HG03175 (cell line): Measurements from ENCODE around the gene P4HA1.
A peak's percentile ranks its signal among the peaks of the same experiment; 100 is the strongest.
"Not testable (repeated sequence)": the region's sequence is repeated elsewhere in the genome, so short reads cannot be mapped to it uniquely, and the experiment has no call there.

Experiments used
- ATAC-seq: cut with Tn5 transposase; IDR thresholded peaks from one replicate; pipeline ENCODE4 v1.9.1; 2021; ENCODE audit warnings: mild to moderate bottlenecking, moderate library complexity; ENCODE audit not compliant: unreplicated experiment

The P4HA1 gene

DNA sequence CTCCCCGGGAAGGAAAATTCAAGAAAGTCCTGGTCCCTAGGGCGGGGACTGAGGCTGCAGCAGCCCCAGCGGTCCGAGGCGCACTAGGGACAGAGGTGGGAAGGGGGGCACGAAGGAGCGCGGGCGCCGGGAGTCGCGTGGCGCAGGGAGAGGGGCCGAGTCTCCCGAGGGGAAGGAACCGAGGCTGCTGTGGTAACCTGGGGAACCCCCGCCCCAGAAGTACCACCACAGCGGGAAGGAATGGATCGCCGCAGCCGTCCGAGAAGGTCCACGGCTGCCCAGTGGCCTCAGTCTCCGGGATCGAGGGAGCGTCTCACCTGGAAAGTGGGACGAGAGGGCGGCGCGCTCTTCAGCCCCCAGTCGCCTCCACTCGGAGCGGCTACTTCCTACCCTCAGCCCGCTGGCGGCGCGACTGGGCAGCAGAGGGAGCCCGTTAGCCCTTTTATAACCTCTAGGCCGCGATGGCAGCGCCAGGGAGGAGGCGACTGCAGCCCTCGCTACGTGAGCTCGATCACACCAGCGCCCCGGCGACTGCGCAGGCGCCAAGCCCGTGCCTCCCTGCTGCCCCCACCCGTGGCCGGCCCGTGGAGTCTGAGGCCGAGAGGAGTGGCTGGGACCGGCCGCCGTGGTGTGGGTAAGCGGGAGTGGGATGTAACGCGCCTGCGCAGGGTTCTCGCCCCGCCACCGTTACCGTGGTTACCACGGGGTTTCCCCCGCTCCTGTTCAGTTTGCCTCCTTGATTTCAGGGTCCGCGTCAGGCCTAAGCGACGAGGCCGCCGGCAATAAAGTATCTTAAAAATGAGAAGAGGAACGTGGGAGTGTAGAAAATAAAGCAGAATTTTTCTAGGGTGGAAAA lies at the start of gene P4HA1:
Gene P4HA1 (minus strand): TSS at position 418 of the 856 bp plus-strand sequence. CDS start 21,983 bp downstream, outside the sequence.
- ATAC-seq, result peak; percentile 89

DNA sequence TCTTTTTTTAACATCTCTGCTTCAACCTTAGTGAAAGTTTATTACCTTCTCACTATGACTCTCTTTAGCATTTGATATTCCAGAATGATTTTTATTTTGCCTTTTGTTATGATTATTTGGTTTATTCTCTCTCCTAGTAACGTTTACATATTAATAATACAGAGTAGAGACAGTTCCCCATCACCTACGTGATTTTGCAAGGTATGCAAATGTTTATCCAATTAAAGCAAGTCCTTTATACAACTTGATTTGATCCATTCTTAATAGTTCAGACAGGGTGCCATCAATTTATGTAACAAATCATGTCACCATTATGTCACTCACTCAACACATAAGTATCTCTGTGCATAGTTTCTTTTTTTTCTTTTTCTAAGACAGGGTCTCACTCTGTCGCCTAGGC lies 44.9 kb upstream of the P4HA1 start:
- no peak for ATAC-seq

DNA sequence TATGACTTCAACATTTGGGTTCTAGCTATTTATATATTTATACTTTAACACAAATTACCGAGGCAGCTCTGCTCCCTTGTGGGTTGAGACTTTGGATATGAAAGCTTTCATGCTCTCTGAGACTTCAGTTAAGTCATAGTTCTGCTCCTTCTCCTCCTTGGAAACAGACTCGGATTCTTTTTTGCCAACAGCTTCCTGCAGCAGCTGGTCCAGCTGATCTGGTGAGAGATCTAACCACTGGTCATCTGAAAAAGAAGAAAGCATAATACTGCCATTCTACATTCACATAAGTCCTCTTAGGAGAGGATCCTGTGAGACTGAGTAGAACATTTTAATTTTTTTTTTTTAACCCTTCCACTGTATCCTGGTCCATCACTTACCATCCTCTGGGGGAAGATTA lies 42.6 kb upstream of the P4HA1 start:
- no peak for ATAC-seq

DNA sequence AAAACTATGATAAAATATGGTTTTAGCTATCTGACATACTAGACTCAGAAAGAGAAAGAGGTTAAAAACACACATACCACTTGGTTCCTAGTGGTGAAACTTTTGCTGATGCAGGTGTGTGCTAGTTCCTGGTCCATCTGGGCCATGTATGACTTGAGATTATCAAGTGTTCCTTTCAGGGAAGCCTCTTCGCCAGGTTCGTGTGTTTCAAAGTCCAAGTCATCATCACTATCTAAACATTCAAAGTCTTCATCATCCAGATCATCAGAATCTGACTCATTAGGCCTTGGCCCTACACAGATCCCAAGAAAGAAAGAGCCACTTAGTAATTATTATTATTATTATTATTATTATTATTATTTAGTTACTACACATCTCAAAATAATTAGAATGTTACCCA lies 40.0 kb upstream of the P4HA1 start:
- ATAC-seq, result no peak

DNA sequence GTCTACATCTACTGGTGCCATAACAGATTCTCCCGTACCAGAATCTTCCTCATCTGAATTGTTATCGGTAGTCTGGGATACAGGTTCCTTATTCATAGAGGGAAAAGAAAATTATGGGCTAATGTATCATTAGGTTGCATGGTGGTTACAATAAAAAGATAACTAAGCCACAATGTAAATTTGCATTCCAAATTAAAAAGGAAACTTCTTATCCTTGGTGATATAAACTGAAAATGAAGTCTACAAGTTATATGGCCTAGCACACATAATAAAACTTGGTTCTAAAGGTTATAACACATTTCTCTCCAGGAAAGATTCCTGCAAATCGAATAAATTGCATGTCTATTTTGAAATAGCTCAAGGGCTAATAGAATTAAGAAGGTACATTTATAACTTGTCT lies 38.1 kb upstream of the P4HA1 start:
- ATAC-seq, result no peak

DNA sequence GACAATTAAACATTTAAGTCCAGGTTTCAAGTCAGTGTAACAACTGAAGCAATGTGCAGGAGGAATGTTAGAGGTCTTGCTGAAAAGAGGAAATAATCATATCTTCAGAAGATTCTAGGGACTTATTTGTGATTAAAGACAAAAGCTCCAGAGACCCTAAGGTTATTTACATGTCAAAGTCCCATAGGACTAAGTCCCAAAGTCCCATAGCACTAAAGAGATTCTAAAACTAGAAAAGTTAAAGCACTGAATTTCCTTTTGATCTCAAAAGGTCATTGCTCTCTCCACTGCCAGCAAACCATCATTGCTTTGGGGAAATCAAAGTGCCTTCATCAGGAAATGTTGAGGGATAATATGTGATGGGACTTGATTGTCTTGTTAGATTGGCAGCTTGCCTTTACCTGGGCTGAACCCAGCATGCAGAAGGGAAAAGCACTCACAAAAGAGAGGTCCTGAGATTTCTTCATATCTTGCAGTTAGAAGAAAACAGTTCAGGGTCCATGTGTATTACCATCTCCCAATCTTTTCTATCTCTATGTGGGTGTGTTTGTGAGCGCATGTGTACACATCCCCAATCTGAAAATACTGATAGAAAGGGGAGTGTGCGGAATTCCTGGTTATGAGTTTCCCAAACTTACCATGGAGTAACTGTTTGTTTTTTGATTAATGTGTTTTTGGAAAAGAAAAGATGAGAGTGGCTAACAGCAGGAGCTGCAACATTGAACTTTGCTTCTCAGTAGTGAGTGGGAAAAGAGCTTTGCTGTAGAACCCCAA lies 35.4 kb upstream of the P4HA1 start:
- ATAC-seq, result no peak

DNA sequence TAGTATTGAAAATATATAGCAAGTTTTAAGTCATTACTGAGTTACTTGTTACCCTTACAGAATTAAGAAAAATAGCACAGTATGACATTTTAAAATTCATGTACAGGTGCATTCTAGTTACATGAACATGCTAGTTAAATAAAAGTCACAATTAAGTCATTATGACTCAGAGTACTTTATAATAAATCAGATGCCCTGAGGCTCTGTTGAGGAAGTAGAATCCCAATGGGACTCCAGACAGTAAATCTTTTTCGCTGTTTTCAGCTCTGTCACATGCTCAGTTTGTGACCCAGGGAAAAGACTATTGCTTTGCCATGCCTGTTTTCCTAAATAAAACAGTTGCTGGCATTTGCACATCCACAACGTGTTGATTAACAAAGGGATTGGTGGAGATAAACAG lies 34.6 kb upstream of the P4HA1 start:
- no peak for ATAC-seq

DNA sequence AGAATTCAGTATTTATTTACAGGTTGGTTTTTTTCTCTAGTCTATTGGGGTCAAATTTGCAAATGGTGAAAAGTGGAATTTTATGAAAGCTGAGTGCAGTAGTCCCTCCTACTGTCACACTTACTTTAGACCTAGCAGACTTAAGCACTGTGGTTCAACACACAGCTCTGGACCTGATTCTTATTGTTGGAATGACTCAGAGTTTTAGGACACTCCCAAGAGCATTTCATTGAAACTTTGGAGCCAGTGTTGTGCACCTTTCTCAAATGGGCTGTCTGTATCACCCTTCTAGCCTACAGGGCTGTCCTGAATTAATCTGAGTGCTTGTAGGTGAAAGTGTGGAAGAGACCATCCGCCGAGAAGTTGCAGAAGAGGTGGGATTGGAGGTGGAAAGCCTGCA lies 29.7 kb upstream of the P4HA1 start:
- no peak for ATAC-seq

DNA sequence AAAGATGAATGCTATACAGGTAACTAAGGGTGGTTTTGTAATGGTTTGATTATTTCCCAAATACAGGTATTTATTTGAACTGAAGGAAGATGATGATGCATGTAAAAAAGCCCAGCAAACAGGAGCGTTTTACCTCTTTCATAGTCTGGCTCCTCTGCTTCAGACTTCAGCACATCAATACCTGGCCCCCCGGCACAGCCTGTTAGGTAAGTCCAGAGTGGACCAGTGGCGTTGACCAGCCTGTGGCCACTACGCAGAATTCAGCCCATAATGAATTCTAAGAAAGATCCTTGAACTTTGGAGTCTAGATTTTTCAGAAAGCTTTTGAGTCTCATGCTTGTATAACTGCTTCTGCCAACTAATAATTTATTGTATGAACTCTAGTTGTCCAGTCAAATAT lies 23.3 kb upstream of the P4HA1 start:
- no peak for ATAC-seq

DNA sequence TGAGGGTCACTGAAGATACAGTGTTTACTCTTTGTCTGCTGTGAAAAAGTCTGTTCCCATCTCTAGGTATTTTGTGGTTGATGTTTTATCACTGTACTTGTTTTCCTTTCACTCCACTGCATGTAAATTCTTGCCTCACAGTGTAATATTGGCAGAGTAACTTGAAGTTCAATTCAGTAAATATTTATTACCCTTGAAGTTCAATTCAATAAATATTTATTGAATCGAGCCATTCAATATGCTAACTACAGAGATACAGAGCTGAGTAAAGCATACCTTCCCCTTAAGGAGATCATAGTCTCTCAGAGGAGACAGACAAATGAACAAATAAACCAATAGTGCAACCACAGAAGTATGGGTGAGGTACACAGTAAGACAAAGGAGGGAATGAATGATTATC lies 22.8 kb upstream of the P4HA1 start:
- no peak for ATAC-seq

DNA sequence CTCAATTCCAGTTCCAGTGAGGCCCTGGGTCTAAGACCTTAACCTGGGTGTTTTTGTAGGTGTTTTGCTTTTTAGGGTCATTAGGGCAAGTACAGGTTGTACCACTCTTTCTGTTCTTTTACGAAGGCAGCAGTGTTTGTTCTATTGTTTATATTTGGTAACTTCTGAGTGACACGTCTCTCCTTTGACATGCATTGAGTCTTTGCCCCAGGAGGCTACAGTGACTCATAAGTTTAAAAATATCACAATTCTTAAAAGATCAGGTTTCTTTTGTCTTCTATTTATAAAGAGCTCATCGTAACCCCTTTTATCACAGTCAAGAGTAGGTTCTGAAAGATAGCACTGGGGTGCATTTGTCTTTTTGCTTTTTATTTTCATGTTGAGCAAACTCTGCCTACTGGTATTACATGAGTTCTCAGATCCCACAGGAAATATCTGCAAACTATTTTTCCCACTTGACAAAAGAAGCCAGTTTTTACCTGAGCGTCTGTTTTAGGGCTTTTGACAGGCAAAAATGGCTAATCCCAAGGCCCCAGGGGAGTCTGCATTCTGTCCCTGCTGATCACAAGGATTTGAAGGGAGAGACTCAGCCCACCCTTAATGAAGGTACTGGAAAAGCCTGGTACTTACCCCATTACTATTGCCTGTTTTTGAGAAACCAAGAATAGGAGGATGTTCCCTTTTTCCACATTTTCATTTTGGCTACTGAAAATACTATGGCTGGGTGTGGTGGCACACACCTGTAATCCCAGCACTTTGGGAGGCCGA lies 21.5 kb upstream of the P4HA1 start:
- ATAC-seq, result peak; percentile 63

DNA sequence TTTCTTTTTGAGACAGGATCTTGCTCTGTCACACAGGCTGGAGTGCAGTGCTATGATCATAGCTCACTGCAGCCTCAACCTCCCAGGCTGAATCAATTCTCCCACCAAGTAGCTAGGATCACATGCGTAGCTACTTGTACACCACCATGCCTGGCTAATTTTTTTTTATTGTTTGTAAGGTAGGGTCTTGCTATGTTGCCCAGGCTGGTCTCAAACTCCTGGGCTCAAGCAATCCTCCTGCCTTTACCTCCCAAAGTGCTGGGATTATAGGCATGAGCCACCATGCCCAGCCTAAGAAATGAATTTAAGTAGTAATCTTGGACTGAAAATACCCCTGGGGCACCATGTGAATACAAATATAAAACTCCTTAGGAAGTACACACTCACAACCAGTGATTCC lies 19.4 kb upstream of the P4HA1 start:
- ATAC-seq, result no peak

DNA sequence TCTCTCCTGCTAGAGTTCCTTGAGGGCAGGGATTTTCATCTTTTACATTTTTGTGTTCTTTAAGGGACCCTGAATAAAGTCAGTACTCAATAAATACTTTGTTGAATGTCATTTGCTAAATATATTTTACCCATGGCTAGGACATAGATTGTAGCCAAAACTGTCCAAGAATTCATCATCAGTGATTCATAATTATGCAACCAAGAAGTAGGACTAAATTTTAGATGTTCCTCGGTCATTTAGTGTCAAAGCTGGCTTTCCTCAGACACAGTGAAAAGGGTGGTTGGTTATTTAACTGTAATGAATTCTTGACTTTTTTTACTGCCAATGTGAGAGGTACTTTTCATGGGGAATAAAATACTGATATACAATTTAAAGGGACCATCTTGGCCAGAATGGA lies 16.9 kb upstream of the P4HA1 start:
- ATAC-seq, result no peak

DNA sequence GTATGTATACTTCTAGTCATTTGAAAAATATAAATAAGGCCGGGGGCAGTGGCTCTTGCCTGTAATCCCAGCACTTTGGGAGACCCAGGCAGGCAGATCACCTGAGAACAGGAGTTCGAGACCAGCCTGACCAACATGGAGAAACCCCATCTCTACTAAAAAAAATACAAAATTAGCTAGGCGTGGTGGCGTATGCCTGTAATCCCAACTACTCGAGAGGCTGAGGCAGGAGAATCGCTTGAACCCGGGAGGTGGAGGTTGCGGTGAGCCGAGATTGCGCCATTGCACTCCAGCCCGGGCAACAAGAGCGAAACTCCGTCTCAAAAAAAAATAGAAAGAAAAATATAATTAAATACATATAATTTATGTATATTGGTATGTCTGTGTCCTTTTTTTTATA lies 15.4 kb upstream of the P4HA1 start:
- ATAC-seq, result not testable (repeated sequence)

DNA sequence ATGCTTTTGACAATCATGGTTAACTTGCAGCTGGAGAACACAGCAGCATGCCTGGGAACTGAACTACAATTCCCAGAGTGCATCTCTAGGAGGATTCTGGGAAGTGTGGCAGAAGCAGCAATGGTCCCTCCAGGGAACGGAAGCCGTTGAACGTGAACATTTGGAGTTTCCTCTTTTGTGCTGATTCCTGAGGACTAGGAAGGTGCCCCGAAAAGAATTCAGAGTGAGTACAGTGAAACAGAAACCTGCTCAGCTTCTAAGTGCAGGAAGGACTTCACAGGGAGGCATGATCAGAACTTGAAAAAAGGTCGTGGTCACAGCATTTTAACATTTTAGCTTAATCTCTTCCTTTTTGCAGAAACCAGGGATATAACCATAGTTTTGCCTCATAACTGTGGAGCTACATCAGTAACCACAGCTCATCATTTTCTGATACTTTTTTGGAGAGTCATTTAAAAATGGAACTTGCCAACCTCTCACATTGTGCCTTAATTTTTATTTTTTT lies 13.7 kb upstream of the P4HA1 start, which contains the start of gene NUDT13:
Gene NUDT13 (plus strand): TSS at position 111 of the 505 bp plus-strand sequence. CDS start 3,911 bp downstream, outside the sequence.
- ATAC-seq, result no peak

DNA sequence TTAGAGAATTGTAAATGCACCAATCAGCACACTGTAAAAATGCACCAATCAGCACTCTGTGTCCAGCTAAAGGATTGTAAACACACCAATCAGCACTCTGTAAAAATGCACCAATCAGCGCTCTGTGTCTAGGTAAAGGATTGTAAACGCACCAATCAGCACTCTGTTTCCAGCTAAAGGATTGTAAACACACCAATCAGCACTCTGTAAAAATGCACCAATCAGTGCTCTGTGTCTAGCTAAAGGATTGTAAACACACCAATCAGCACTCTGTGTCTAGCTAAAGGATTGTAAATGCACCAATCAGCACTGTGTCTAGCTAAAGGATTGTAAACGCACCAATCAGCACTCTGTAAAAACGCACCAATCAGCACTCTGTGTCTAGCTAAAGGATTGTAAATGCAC lies 12.6 kb upstream of the P4HA1 start:
- ATAC-seq, result not testable (repeated sequence)

DNA sequence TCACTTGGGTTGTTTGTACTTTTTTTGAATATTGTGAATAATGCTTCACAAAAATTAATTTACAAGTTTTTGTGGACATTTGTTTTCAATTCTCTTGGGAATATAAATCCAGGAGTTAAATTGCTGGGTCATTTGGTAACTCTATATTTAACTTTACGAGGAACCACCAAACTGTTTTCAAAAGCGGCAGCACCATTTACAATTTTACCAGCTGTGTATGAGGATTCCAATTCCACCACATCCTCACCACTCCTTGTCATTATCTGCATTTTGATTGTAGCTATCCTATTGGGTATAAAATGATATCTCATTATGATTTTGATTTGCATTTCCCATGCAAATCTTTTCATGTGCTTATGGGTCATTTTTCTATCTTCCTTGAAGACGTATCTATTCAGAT lies 9.6 kb upstream of the P4HA1 start:
- no peak for ATAC-seq

DNA sequence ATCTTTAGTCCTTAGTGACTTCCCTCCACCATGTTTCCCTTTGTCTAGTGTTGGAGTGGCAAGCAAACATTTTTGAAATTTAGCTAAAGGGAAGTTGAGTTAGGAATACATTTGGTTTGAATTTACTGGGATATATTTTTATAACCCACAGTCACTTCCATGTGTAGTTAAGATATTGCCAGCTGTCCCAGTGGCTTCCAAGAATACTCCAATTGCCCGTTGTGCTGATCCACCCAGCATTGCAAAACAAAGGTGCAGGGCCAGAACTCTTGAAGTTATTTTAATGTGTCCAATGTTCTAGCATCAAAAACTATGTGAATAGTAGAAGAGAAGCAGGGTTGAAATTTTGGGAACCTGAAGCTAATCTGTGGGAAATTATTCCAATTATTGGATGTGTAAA lies 2.5 kb upstream of the P4HA1 start:
- ATAC-seq, result no peak

DNA sequence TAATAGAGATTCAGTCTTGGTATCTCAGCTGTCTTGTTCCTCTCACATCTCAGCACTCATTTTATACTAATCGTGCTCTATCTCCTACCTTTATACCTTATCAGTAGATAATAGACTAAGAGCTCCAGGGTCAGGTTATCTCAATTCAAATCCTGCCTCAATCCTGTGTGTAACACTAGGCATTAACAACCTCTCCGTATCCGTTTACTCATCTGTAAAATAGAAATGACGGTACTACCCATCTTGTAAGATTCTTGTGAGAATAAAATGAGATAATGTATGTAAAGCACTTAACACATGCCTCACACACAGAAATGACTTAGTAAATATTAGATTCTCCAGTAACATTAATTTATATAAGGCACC lies 622 bp upstream of the P4HA1 start:
- no peak for ATAC-seq

DNA sequence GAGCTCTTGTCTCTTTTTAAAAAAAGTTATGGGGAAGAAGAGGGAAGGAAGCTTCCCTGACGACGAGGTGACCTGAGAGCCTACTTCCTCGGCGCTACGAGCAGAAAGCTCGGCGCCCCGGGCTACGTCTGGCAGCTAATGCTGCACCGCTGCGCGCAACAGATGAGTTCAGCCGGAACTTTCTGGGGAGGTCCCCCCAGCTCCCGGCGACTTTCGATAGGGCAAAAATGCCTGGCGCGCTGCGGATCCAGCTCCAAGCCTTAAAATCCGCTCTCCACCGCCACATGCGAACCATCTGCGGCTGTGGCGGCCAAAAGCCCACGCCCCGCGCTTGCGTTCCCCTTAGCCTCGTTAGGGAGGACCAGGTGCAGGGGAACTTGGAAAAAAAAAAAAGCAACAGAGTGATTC lies 621 bp downstream of the P4HA1 start:
- peak; percentile 31 for ATAC-seq

DNA sequence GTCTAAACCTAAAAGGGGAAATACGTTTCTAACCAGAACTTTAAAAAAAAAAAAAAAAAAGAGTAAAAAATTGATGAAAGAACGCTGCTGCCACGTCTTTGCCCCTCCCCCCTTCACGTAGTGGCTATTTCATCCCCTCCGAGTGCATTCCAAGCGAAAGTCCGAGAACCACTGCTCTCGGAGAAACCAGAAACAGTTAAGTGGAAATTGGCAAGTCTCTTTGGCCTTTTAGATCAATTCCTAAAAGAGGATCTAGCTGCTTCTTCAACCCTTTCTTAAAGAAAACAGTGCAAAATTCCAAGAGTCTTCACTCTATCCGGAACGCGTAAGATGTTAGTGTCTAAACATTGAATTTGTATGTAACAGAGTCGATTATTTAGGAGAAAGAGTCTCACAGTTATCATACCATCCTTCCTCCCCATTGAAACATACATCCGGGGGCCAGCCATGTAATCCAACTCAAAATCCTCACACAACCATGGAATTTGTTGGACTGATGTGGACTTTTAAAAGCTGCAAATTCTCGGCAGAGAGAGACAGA lies 1.1 kb downstream of the P4HA1 start:
- no peak for ATAC-seq
